Mucosa of stomach (tissue), 1 donor: Measurements from ENCODE around the gene CD82.

Experiments used
- H3K27me3 ChIP-seq: one replicate; pipeline ENCODE4 v1.7.0; 2013; ENCODE audit warnings: mild to moderate bottlenecking, low read length; ENCODE audit not compliant: control insufficient read depth, insufficient read depth
- H3K36me3 ChIP-seq: one replicate; pipeline ENCODE4 v1.7.0; 2013; ENCODE audit warnings: low read length; ENCODE audit not compliant: control insufficient read depth, insufficient read depth
- H3K4me1 ChIP-seq: one replicate; pipeline ENCODE4 v1.7.0; 2013; ENCODE audit warnings: mild to moderate bottlenecking, low read length; ENCODE audit not compliant: control insufficient read depth, insufficient read depth
- H3K4me3 ChIP-seq: one replicate; pipeline ENCODE4 v1.7.0; 2013; ENCODE audit warnings: low read length
- H3K9ac ChIP-seq: one replicate; pipeline ENCODE4 v1.7.0; 2013; ENCODE audit warnings: mild to moderate bottlenecking, low read length, moderate library complexity
- H3K9me3 ChIP-seq: one replicate; pipeline ENCODE4 v1.7.0; 2013; ENCODE audit warnings: mild to moderate bottlenecking, low read length, moderate library complexity; ENCODE audit not compliant: control insufficient read depth
- donor health status: Pancreatic carcinoma.

The CD82 gene

GRCh38 chr11:44602891-44603310 lies 37.4 kb downstream of the CD82 start:
- Histone ChIP-seq H3K4me3 (no peak overlapping the region), H3K9me3 (no peaks in the 10 kb centered on the region), H3K27me3 (no peaks in the 10 kb centered on the region), H3K4me1 (peaks cover 60% of the 10 kb centered on the region), H3K36me3 (peaks cover 6% of the 10 kb centered on the region), H3K9ac (no peak overlapping the region)

- Histone ChIP-seq H3K36me3 (peaks cover 6% of the 10 kb centered on the region), H3K9me3 (no peaks in the 10 kb centered on the region), H3K4me1 (peaks cover 71% of the 10 kb centered on the region), H3K27me3 (no peaks in the 10 kb centered on the region), H3K4me3 (no peak overlapping the region), H3K9ac (no peak overlapping the region)
These were observed 38.7 kb downstream of the CD82 start for GRCh38 chr11:44604171-44604581.

- H3K4me3 ChIP-seq = no peak overlapping the region
- H3K4me1 ChIP-seq = peaks cover 78% of the 10 kb centered on the region
- peaks cover 6% of the 10 kb centered on the region for H3K36me3 ChIP-seq
- H3K9me3 ChIP-seq = no peaks in the 10 kb centered on the region
- H3K27me3 ChIP-seq = no peaks in the 10 kb centered on the region
- no peak overlapping the region for H3K9ac ChIP-seq
These were observed 39.7 kb downstream of the CD82 start for GRCh38 chr11:44605068-44605708.

- Histone ChIP-seq H3K27me3 (no peaks in the 10 kb centered on the region), H3K36me3 (peaks cover 6% of the 10 kb centered on the region), H3K4me1 (peaks cover 71% of the 10 kb centered on the region)
These were observed 40.5 kb downstream of the CD82 start for GRCh38 chr11:44605965-44606364.

GRCh38 chr11:44606472-44606871 lies 41.0 kb downstream of the CD82 start:
- H3K4me1 ChIP-seq = peaks cover 67% of the 10 kb centered on the region
- H3K36me3 ChIP-seq = peaks cover 6% of the 10 kb centered on the region
- no peaks in the 10 kb centered on the region for H3K27me3 ChIP-seq
- no peaks in the 10 kb centered on the region for H3K9me3 ChIP-seq
- no peak overlapping the region for H3K9ac ChIP-seq
- no peak overlapping the region for H3K4me3 ChIP-seq

More at GRCh38 chr11:44605965-44606364, 40.5 kb downstream of the CD82 start:
- Histone ChIP-seq H3K9ac (no peak overlapping the region), H3K9me3 (no peaks in the 10 kb centered on the region), H3K4me3 (no peak overlapping the region)

GRCh38 chr11:44607319-44607962 lies 42.0 kb downstream of the CD82 start:
- no peak overlapping the region for H3K9ac ChIP-seq
- H3K4me1 ChIP-seq = peaks cover 58% of the 10 kb centered on the region
- peaks cover 6% of the 10 kb centered on the region for H3K36me3 ChIP-seq
- no peak overlapping the region for H3K4me3 ChIP-seq
- H3K9me3 ChIP-seq = no peaks in the 10 kb centered on the region
- no peaks in the 10 kb centered on the region for H3K27me3 ChIP-seq

GRCh38 chr11:44607987-44608386 lies 42.5 kb downstream of the CD82 start:
- Histone ChIP-seq H3K27me3 (no peaks in the 10 kb centered on the region), H3K9ac (no peak overlapping the region), H3K9me3 (no peaks in the 10 kb centered on the region), H3K4me1 (peaks cover 56% of the 10 kb centered on the region), H3K36me3 (peaks cover 6% of the 10 kb centered on the region), H3K4me3 (no peak overlapping the region)

GRCh38 chr11:44608651-44608990 lies 43.2 kb downstream of the CD82 start:
- Histone ChIP-seq H3K36me3 (peaks cover 6% of the 10 kb centered on the region), H3K4me1 (peaks cover 56% of the 10 kb centered on the region), H3K4me3 (no peak overlapping the region), H3K9ac (no peak overlapping the region), H3K9me3 (no peaks in the 10 kb centered on the region), H3K27me3 (no peaks in the 10 kb centered on the region)

GRCh38 chr11:44608991-44609782 lies 43.7 kb downstream of the CD82 start:
- no peaks in the 10 kb centered on the region for H3K9me3 ChIP-seq
- no peak overlapping the region for H3K4me3 ChIP-seq
- peaks cover 6% of the 10 kb centered on the region for H3K36me3 ChIP-seq
- H3K4me1 ChIP-seq = peaks cover 56% of the 10 kb centered on the region
- no peaks in the 10 kb centered on the region for H3K27me3 ChIP-seq
- peak overlapping the region; percentile 35 for H3K9ac ChIP-seq

- Histone ChIP-seq H3K9me3 (no peaks in the 10 kb centered on the region), H3K9ac (peak overlapping the region; percentile 35), H3K36me3 (peaks cover 6% of the 10 kb centered on the region), H3K4me3 (no peak overlapping the region), H3K4me1 (peaks cover 59% of the 10 kb centered on the region), H3K27me3 (no peaks in the 10 kb centered on the region)
These were observed 44.3 kb downstream of the CD82 start for GRCh38 chr11:44609783-44610155.

- Histone ChIP-seq H3K9me3 (no peaks in the 10 kb centered on the region), H3K4me3 (no peak overlapping the region), H3K27me3 (no peaks in the 10 kb centered on the region), H3K9ac (no peak overlapping the region), H3K4me1 (peaks cover 65% of the 10 kb centered on the region), H3K36me3 (peaks cover 6% of the 10 kb centered on the region)
These were observed 44.9 kb downstream of the CD82 start for GRCh38 chr11:44610186-44610955.
